Measurements from ENCODE around the gene CSF3. TPM values are rescaled to one million over a fixed set of nuclear protein-coding genes. Genes with fewer than 3 reads are reported as not detected.

Gene CSF3
- total RNA-seq, 1 experiment from 2014 or later, result not detected

DNA sequence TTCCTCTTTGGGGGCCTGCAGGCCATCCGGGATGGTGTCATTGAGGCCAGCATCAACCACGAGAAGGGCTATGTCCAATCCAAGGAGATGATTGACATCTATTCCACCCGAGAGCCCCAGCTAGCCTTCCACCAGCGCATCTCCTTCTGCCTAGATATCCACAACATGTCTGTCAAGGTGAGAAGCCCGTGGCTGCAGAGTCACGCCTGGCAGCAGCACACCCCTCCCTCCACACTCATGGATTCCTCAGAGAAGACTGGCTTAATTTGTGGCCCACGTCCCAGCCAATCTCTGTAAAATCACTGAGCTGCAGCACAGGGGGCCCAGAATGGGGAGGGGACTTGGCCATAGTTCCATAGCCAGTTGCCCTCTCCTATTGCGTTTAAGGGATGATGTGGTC is 19.1 kb upstream of the CSF3 start:
- no peak overlapping the region for H3K4me3 ChIP-seq
- H3F3A ChIP-seq (ENCODE audit: insufficient read depth, low read depth), result no peaks in the 10 kb centered on the region; the same call in none of the 2 replicates
- no peaks in the 10 kb centered on the region for H3K9me3 ChIP-seq (ENCODE audit: insufficient read depth, low read depth)
- TF ChIP-seq, protein P1, sequence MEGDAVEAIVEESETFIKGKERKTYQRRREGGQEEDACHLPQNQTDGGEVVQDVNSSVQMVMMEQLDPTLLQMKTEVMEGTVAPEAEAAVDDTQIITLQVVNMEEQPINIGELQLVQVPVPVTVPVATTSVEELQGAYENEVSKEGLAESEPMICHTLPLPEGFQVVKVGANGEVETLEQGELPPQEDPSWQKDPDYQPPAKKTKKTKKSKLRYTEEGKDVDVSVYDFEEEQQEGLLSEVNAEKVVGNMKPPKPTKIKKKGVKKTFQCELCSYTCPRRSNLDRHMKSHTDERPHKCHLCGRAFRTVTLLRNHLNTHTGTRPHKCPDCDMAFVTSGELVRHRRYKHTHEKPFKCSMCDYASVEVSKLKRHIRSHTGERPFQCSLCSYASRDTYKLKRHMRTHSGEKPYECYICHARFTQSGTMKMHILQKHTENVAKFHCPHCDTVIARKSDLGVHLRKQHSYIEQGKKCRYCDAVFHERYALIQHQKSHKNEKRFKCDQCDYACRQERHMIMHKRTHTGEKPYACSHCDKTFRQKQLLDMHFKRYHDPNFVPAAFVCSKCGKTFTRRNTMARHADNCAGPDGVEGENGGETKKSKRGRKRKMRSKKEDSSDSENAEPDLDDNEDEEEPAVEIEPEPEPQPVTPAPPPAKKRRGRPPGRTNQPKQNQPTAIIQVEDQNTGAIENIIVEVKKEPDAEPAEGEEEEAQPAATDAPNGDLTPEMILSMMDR (conservative IDR thresholded peaks at IDR 0.05), result no peak
- no peak for TF ChIP-seq EZH2 (IDR thresholded peaks at IDR 0.05; ENCODE audit: low read depth)
- no TSS peak for BruUV-seq (replicated peaks)
- no peak overlapping the region for H2AFZ ChIP-seq
- H3K27ac ChIP-seq, result no peak overlapping the region
- peaks cover 4% of the 10 kb centered on the region for H4K20me1 ChIP-seq (ENCODE audit: insufficient read depth)
- ChIA-PET POLR2A (ENCODE audit: unreplicated experiment) (interaction anchor here (0.5 kb wide), 1 partner anchor 368 kb away, joined by 4 read pairs; no protein-coding TSS in a partner anchor), CTCF (no interaction called here)
- no peak for DNase-seq
- H3K79me2 ChIP-seq (ENCODE audit: low read depth), result no peaks in the 10 kb centered on the region
- H3K9me2 ChIP-seq (ENCODE audit: insufficient read depth), result no peaks in the 10 kb centered on the region
- no peaks in the 10 kb centered on the region for H3K4me1 ChIP-seq (replicated peaks; ENCODE audit: insufficient read depth)
- H3K36me3 ChIP-seq (ENCODE audit: low read depth), result peaks cover 8% of the 10 kb centered on the region; the same call in 1 of the 2 replicates
- no peaks in the 10 kb centered on the region for H3K27me3 ChIP-seq (ENCODE audit: insufficient read depth, low read depth)
- H3K4me2 ChIP-seq, result no peak overlapping the region
- intact Hi-C loops (cut with micrococcal nuclease; ENCODE audit: unreplicated experiment), result no loop called here

DNA sequence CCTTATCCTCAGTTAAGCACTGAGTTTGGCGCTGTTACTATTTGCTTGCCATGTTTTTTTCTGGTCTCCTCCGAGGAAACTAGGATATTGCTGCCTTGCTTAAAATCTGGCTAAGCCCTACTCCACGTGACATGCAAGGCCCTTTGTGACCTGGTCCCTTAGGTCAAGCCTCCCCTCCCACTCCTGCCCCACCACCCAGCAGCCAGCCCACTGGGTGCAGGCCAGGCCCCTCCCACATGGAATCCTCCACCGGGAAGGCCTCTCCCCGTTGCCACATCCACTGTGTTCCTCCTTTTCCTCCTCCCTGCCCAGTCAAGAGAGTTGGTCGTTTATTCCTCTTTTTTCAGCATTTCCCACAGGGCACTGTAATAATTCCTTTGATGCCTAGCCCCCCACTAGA is 18.4 kb upstream of the CSF3 start:
- DNase-seq, result no peak
- Histone ChIP-seq H3K4me2 (no peak overlapping the region), H3K4me3 (no peak overlapping the region), H3K27me3 (ENCODE audit: insufficient read depth, low read depth) (no peaks in the 10 kb centered on the region), H3K27ac (no peak overlapping the region), H4K20me1 (ENCODE audit: insufficient read depth) (no peaks in the 10 kb centered on the region; the same call in 1 of the 2 replicates), H3K9me3 (ENCODE audit: insufficient read depth, low read depth) (no peaks in the 10 kb centered on the region), H3K4me1 (replicated peaks; ENCODE audit: insufficient read depth) (no peaks in the 10 kb centered on the region), H3K36me3 (ENCODE audit: low read depth) (peaks cover 8% of the 10 kb centered on the region; the same call in 1 of the 2 replicates), H3K9me2 (ENCODE audit: insufficient read depth) (no peaks in the 10 kb centered on the region), H3K79me2 (ENCODE audit: low read depth) (no peaks in the 10 kb centered on the region), H2AFZ (no peak overlapping the region), H3F3A (ENCODE audit: insufficient read depth, low read depth) (no peaks in the 10 kb centered on the region; the same call in none of the 2 replicates)
- TF ChIP-seq, protein P1 (conservative IDR thresholded peaks at IDR 0.05), result no peak
- TF ChIP-seq EZH2 (IDR thresholded peaks at IDR 0.05; ENCODE audit: low read depth), result no peak
- POLR2A ChIA-PET (ENCODE audit: unreplicated experiment), result no interaction called here
- intact Hi-C loops (cut with micrococcal nuclease; ENCODE audit: unreplicated experiment), result no loop called here
- CTCF ChIA-PET, result no interaction called here
- BruUV-seq (replicated peaks), result no TSS peak

GRCh38 chr17:39997543-39997942 is 17.7 kb upstream of the CSF3 start:
- intact Hi-C loops (cut with micrococcal nuclease; ENCODE audit: unreplicated experiment), result no loop called here
- no peaks in the 10 kb centered on the region; the same call in none of the 2 replicates for H3F3A ChIP-seq (ENCODE audit: insufficient read depth, low read depth)
- H3K4me1 ChIP-seq (replicated peaks; ENCODE audit: insufficient read depth), result no peaks in the 10 kb centered on the region
- no peaks in the 10 kb centered on the region for H3K27me3 ChIP-seq (ENCODE audit: insufficient read depth, low read depth)
- no TSS peak for BruUV-seq (replicated peaks)
- POLR2A ChIA-PET (ENCODE audit: unreplicated experiment), result no interaction called here
- H2AFZ ChIP-seq, result no peak overlapping the region
- no peak overlapping the region for H3K4me2 ChIP-seq
- H4K20me1 ChIP-seq (ENCODE audit: insufficient read depth), result no peaks in the 10 kb centered on the region
- peaks cover 6% of the 10 kb centered on the region; the same call in 1 of the 2 replicates for H3K36me3 ChIP-seq (ENCODE audit: low read depth)
- H3K27ac ChIP-seq, result no peak overlapping the region
- H3K4me3 ChIP-seq, result no peak overlapping the region
- no peaks in the 10 kb centered on the region for H3K79me2 ChIP-seq (ENCODE audit: low read depth)
- TF ChIP-seq EZH2 (IDR thresholded peaks at IDR 0.05; ENCODE audit: low read depth), result no peak
- TF ChIP-seq, protein P1 (conservative IDR thresholded peaks at IDR 0.05), result no peak
- no peaks in the 10 kb centered on the region for H3K9me2 ChIP-seq (ENCODE audit: insufficient read depth)
- CTCF ChIA-PET, result no interaction called here
- H3K9me3 ChIP-seq (ENCODE audit: insufficient read depth, low read depth), result no peaks in the 10 kb centered on the region
- DNase-seq, result no peak

Measured in PC-9 (cell line).